ENCODE measurements around the gene BMP2K. TPM values are rescaled to one million over a fixed set of nuclear protein-coding genes. Genes with fewer than 3 reads are reported as not detected.

BMP2K gene
- total RNA-seq (2021; fragmentation: NEBNext Ultra II Directional; extraction: Animal tissue kit (Norgen Biotek cat#: 25700)) (24.1 and 25.3 TPM in 2 replicates), polyA plus RNA-seq (2011; rRNA removed) (9.6 and 15.6 TPM in 2 replicates), polyA minus RNA-seq (2011; rRNA and poly(A)+ RNA removed) (41.7 and 61.5 TPM in 2 replicates)
- 15.8 TPM for polyA plus RNA-seq (2011; cell fraction: cytosol; rRNA removed)
- 22.5 TPM for polyA plus RNA-seq (2011; cell fraction: nucleus; rRNA removed)
- polyA plus RNA-seq (2012, experiment 1 of 2) = 9.1 to 10.9 TPM (median 10.2 TPM) in 4 replicates
- 1.7 TPM for polyA plus RNA-seq (2012, experiment 2 of 2)
- polyA plus RNA-seq (2013, experiment 1 of 2) = 21.6 TPM
- polyA plus RNA-seq (2013, experiment 2 of 2) = 20.4 TPM
- 13.6 TPM for polyA minus RNA-seq (2011; cell fraction: cytosol; rRNA and poly(A)+ RNA removed)
- 92.0 TPM for polyA minus RNA-seq (2011; cell fraction: nucleus; rRNA and poly(A)+ RNA removed)
- long read RNA-seq, experiment 1, partial matches to known transcripts = 4 of 21 reads
- long read RNA-seq, experiment 1, other reads (novel, unspliced or antisense) = 17 of 21 reads
- long read RNA-seq, experiment 2, partial matches to known transcripts = 1 of 1 reads
- long read RNA-seq, experiment 2, other reads (novel, unspliced or antisense) = 0 of 1 reads

GRCh38 chr4:78776079-78776728 lies at the start of gene BMP2K:
BMP2K (plus strand) TSS chr4:78776350; CDS start chr4:78776544, 194 bp downstream.
- Histone ChIP-seq H3K23ac (ENCODE audit: insufficient read length) (no peak within 1 kb of the TSS), H4K8ac (ENCODE audit: extremely low read depth, insufficient read depth, low read length) (peak within 1 kb of the TSS; percentile 98), H2BK12ac (ENCODE audit: low read depth, low read length) (peak within 1 kb of the TSS; percentile 18), H2BK15ac (ENCODE audit: low read length) (no peak within 1 kb of the TSS), H2BK120ac (replicated peaks; ENCODE audit: low read depth, low read length) (no peak within 1 kb of the TSS), H3K4me3 (ENCODE audit: extremely low read depth in 1 of 4, insufficient read depth in 2 of 4, low read depth in 3 of 4, low read length in 4 of 4) (peak within 1 kb of the TSS; percentile 79 to 90 (median 85)), H3K9ac (replicated peaks in 1 of 4; ENCODE audit: extremely low read depth in 1 of 4, low read depth in 3 of 4, low read length in 3 of 4) (peak within 1 kb of the TSS; percentile 95 to 97 (median 96)), H3K4ac (replicated peaks; ENCODE audit: insufficient read length, low read depth, low read length) (peak within 1 kb of the TSS; percentile 63), H2AK5ac (ENCODE audit: low read depth, low read length) (no peak within 1 kb of the TSS), H3K56ac (replicated peaks; ENCODE audit: insufficient read length, low read depth, low read length) (peak within 1 kb of the TSS; percentile 88), H3K14ac (ENCODE audit: insufficient read length) (no peak within 1 kb of the TSS), H4K91ac (replicated peaks; ENCODE audit: insufficient read length, low read length) (peak within 1 kb of the TSS; percentile 58), H2BK20ac (ENCODE audit: low read length) (no peak within 1 kb of the TSS), H3K18ac (ENCODE audit: extremely low read depth, low read length) (peak within 1 kb of the TSS; percentile 71; the same call in 1 of the 2 replicates), H3K23me2 (ENCODE audit: low read depth, low read length) (peaks cover 5% of the 10 kb centered on the region), H3K27ac (ENCODE audit: low read depth, low read length) (peak within 1 kb of the TSS; percentile 98), H2BK5ac (ENCODE audit: low read depth, low read length) (peak within 1 kb of the TSS; percentile 95), H4K20me1 (replicated peaks in 1 of 2; ENCODE audit: control insufficient read depth in 1 of 2, insufficient read depth in 2 of 2, low read length in 2 of 2) (peaks cover 0 to 3% of the 10 kb centered on the region in 2 experiments), H3K79me2 (ENCODE audit: control insufficient read depth in 1 of 2, insufficient read depth in 2 of 2, low read length in 2 of 2) (peaks cover 0 to 44% of the 10 kb centered on the region in 2 experiments), H3K27me3 (replicated peaks in 1 of 4; ENCODE audit: control insufficient read depth in 3 of 4, extremely low read depth in 1 of 4, insufficient read depth in 3 of 4, low read length in 3 of 4) (no peaks in the 10 kb centered on the region), H3K4me1 (replicated peaks in 1 of 4; ENCODE audit: control insufficient read depth in 3 of 4, insufficient read depth in 4 of 4, low read length in 3 of 4) (peaks cover 0 to 2% (median 0%) of the 10 kb centered on the region in 4 experiments; a peak in 2 of 7 replicates), H3K9me3 (ENCODE audit: insufficient read depth in 2 of 2, low read depth in 1 of 2, low read length in 1 of 2) (no peaks in the 10 kb centered on the region), H3K4me2 (ENCODE audit: insufficient read depth in 1 of 2, low read depth in 2 of 2, low read length in 2 of 2) (peak within 1 kb of the TSS; percentile 86 to 93), H3K79me1 (ENCODE audit: low read depth, low read length) (no peaks in the 10 kb centered on the region), H2AFZ (ENCODE audit: low read length) (peak within 1 kb of the TSS; percentile 89), H3K36me3 (ENCODE audit: control insufficient read depth in 2 of 4, insufficient read depth in 4 of 4, low read length in 3 of 4) (no peaks in the 10 kb centered on the region), H4K5ac (ENCODE audit: insufficient read length, low read depth, low read length) (peak within 1 kb of the TSS; percentile 79)
- 0% methylated on average over 3 of the region's 95 CpGs; no CpG with 5 or more reads in 1 of the 2 experiments for WGBS, 2 experiments (ENCODE audit: extremely low coverage in 1 of 2, insufficient coverage in 1 of 2, insufficient read length in 1 of 2, insufficient replicate concordance in 2 of 2, low coverage in 1 of 2, low lambda C conversion rate in 2 of 2, missing lambda C conversion rate in 1 of 2)
- FAIRE-seq (no peak), DNase-seq (ENCODE audit: low read depth in 1 of 2, low spot score in 2 of 2) (peak; percentile 39 to 82)
- POLR2A ChIA-PET (ENCODE audit: partially characterized antibody) = interaction anchor here (1.0 to 1.5 kb wide), 5 partner anchors 8 to 224 kb away, joined by 3 to 10 read pairs (median 3); partner anchors contain the start of gene ANXA3
- CTCF ChIA-PET (ENCODE audit: partially characterized antibody) = interaction anchor here (0.6 to 1.2 kb wide), 3 partner anchors 34 to 184 kb away, joined by 3 to 4 read pairs (median 3); no protein-coding TSS in a partner anchor
- no peak for TF ChIP-seq KDM5A (IDR thresholded peaks at IDR 0.05; ENCODE audit: low read length)
- TF ChIP-seq POLR2AphosphoS5 (IDR thresholded peaks at IDR 0.05; ENCODE audit: low read depth, low read length) = peak; percentile 74; the same call in 1 of the 2 replicates
- 0 out of 2 replicates have a peak, but pooled peaks have one; percentile 43 for TF ChIP-seq EGR1 (IDR thresholded peaks at IDR 0.05; ENCODE audit: borderline replicate concordance, low read depth, low read length)
- TF ChIP-seq ZNF274 (IDR thresholded peaks at IDR 0.05; ENCODE audit: borderline replicate concordance, extremely low read depth, low read length) = no peak
- TF ChIP-seq EP300 (IDR thresholded peaks at IDR 0.05; ENCODE audit: borderline replicate concordance in 1 of 2, low read depth in 2 of 2, low read length in 2 of 2) = no peak
- TF ChIP-seq TEAD4 (IDR thresholded peaks at IDR 0.05; ENCODE audit: low read depth, low read length) = peak; percentile 87
- TF ChIP-seq TAF1 (IDR thresholded peaks at IDR 0.05; ENCODE audit: low read depth, low read length) = peak; percentile 82
- TF ChIP-seq GTF2F1 (IDR thresholded peaks at IDR 0.05; ENCODE audit: borderline replicate concordance, low read depth, low read length) = no peak
- no peak for TF ChIP-seq NANOG (IDR thresholded peaks at IDR 0.05; ENCODE audit: insufficient read depth, low read depth, low read length, poor library complexity, severe bottlenecking)
